Ammon's horn (tissue), 1 donor: ENCODE results near the gene WHRN.
A peak's percentile ranks its signal among the peaks of the same experiment; 100 is the strongest.

ENCODE experiments used
- DNase-seq: peaks from one replicate; pipeline ENCODE4 v3.0.0-alpha.2; 2016; ENCODE audit warnings: low spot score

WHRN gene

DNA sequence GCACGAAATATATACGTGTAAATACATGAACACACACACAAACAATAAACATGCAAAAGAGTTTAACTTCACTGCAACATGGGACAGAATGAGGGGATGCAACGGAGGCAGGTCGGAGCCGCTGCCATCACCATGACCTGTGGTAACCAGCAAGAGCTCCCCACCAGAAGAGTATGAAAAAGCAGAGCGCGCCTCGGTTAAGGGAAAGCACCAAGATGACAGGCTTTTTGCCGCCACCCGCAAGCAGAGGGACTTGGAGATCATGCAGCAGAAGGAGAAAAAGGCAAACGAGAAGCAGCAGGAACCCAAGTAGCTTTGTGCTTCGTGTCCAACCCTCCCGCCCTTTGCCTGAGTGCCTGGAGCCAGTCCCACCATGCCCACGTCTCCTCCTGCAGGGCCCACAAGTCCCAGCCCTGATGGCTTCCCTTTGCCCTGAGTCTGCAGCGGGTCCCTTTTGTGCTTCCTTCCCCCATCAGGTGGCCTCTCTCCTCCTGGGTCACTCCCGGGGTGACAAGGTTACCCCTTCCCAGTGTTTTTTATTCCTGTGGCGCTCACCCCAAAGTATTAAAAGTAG lies 13.8 kb downstream of the WHRN start:
- DNase-seq = no peak

DNA sequence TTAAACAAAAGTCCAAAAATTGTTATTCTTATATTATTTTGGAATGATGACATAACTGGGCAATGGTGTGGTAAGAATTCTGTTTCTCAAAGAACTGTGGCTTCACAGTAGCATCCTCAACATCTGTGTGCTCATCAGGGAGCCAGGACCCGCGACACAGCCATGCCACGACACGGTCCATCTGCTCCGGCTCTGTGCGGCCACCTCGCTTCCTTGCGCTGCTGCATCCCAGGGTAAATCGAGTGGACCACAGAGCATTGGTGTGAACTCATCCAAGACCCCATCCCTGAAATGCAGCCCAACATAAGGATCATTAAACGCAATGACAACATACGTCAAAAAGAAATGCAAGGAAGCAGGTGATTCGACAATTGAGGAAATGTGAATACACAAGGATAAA lies 15.3 kb downstream of the WHRN start:
- DNase-seq = no peak

DNA sequence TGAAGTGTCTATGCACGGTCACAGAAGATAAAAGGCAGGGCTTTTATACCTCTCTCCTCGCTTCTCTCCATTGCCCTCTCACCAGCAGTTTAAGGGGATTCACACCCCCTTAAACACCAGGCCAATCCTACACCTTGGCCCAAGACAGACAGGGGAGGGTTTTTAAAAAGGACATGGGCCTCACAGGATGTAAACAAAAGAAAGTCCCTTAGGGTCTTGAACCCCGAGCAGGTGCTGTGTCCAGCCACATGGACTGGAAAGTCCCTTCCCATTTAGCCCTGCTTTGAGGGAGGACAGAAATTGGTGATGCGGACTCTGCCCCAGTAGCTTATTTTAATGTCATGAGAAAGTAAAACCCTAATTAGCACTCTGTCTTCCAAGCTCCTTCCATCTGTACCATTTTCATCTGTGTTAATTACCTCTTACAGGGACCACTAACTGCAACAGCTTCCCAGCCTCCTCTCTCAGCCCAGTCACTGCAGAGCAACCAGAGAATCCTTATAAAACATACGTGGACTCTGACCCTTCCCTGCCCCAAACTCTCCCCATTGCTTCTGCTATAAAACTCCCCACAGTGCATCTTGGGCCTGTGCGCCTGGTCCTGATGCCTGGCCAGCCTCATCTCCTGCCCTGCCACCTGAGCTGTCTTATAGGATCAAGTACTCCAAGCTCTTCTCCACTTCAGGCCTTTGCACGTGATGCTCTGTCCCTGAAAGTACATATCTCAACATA lies 16.7 kb downstream of the WHRN start:
- DNase-seq = no peak

DNA sequence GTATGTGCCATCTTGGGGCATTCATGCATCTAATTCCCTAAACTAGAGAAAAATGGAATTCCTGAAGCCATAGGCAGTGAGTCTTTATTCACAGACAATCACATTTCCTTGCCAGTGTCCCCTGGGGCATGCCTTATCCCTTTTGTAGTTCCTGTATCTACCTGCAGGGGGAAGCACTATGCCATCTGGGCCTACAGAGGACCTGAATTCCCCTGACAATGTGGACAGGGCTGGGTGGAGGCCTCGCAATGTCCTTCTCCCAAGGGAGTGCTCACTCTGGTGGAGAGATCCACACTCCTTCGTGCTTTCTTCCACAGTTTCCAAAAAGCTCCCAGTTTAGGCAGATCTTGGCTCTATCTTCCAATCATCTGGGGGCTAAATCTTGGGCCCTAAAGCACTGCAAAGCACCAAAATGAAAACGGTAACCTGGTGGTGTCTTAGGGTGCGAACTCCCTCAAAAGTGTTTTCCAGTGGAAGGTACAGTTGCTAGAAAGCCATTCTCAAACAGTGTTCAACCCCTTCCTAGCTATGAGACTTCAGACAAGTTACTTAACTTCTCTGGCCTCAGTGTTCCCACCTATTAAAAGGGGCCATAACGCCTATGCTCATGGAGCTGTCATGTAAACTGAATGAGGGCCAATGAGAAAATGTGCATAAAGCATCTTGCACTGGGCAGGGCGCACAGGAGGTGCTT lies 17.5 kb downstream of the WHRN start:
- peak; percentile 86 for DNase-seq

DNA sequence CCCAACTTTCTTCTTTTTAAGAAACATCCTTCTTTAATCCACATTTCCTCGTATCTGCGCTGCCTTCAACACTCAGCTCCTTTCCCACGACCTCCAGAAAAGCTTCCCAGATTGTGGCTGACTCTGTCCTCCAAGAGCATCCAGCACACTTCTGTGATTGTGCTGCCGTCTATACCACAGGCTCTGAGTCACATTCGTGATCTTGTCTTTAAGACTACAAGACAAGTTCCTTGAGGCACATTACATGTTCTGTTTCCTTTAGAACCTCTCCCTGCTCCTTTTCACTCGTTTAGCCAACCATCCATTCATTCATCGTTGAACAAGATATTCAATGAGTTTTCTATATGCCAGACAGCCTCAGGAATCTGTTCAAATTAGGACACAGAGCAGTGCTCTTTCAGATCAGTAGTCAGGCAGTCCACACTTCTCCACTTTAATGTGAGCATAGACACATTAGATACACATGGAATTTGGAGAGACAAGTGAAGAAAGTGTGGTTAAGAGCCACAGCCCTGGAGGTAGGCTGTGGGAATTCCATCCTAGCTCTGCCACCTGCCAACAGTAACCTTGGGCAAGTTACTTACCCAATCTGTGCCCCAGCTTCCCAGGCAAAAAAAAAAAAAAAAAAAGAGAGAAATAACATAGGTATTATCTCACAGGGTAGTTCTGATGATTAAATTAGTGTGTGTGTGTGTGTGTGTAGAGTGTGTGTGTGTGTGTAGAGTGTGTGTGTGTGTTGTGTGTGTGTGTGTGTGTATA lies 18.9 kb downstream of the WHRN start:
- no peak for DNase-seq

DNA sequence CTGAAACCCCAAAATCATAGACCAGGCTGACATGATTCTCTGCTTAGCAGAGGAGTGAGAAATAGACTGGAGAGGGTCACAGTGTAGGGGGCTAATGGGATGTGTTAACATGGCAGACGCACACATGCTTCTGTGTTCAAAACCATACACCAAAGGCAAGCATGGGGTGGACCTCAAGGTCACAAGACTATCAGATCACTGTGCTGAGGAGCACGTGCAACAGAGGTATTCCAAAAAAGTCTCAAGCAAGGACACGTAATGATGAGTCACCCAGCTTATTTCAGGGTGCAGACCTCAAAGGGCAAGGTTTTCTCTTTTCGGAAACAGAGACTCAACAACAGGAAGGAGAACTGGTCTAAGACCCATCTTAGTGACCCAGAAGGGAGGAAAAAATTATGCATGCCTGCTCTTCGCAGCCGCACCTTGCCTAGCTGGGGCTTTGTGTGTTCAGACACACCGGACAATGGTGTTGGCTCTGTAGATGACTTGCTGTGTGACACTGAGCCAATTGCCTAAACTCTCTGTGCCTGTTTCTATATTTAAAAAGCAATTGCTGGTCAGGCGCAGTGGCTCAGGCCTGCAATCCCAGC lies 20.3 kb downstream of the WHRN start:
- DNase-seq = no peak

DNA sequence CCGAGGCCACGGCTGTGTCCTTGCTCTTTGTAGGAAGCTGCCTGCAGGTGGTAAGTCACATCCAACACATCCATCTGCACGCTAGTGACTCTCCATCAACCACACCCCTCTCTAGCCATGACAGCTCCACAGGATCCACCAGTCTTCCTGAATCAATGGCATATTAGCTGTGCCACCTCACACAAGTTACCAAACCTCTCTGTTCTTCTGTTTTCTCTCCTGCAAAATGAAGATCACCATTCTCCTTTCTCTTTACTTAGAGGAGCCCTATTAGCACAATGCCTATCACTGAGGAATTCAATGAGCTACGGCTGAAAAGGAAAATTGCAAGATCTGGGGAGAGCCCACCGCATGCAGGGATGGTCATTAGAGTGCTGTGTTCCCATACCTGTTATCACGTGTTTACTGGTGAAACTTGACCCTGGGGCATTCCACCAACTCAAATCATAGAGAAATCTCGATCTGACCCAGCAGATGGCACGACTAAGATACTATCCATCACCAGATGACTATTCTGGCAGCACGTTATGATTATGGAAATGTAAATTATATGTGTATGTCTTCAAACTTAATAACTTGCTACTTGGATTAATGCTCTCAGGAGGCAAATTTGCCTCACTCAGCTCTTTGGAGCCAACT lies 20.9 kb downstream of the WHRN start:
- DNase-seq = no peak

DNA sequence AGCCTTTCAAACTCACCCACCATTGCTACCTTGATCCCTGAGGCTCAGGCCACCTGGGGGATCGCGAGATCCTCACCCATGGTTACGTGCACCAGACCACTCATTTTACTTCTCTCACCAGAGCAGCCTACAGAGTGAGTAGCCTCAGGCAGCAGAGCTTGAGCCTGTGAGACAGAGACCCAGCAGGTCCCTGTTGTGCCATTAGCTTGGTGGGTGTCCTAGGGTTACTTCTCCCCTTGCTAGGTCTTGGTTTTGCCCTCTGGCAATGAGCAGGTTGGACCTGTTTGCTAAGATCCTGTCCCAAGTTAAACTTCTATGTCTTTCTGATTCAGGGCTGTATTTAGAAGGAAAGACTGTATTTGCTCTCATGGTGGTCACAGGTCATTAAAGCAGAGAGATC lies 21.8 kb downstream of the WHRN start:
- DNase-seq = no peak

DNA sequence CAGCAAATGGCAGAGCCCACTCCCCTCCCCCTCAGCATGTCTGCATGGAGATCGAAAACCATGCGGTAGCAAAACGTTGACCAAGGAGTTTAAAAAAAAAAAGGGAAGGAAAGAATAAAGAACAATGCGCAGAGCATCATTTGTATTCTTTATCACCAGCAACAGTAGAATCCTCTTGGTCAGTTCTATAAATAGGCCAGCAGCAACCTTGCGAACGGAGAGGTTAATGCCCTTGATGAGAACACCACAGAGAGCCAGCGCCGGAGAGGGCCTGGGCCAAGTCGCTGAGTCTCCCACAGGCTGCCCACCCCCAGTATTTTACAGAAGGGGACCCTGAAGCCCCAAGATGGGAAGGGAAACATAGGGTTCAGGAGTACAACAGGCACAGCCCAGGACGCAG lies 22.7 kb downstream of the WHRN start:
- no peak for DNase-seq

DNA sequence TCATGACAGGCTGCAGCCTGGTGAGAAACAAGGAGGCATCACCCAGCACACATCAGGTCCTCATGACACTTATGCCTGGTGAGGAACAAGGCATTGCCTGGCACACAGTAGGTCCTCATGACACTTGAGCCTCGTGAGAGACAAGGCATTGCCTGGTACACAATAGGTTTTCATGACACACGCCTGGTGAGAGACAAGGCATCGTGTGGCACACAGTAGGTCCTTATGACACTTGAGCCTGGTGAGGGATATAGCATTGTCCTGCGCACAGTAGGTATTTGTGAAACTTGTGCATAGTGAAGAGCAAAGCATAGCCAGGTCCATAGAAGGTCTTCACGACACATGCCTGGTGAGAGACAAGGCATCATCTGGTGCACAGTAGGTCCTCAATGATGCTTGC lies 23.5 kb downstream of the WHRN start:
- no peak for DNase-seq

DNA sequence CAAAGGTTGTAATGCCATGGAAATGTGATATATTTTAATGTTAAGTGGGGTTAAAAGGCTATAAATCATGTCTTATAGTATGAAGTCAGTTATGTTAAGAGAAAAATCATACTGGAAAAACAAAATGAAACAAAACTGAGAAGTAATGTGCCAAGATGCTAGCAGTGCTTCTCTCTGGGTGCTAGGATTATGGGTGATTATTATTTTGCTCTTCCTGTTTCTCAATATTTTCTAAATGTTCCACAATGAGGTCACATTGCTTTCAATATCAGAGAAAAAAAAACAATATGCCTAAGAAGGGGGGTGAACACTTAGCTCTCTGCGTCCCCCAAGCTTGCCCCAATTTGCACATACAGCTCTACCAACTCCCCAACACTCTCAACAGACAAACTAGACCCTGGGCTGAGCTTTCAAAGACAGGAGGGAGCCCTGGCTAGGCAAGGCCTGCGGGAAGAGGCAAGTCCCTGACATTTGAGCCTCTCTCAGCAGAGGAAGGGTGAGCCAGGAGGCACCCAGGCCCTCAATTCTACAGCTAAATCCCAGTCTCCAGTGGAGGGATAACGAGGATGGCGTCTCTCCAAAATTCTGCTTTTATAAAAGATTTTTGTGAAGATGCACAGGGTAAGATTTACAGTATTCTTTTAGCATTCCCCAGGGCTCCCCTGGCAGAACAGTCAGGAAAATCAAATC lies 24.4 kb downstream of the WHRN start:
- no peak for DNase-seq

DNA sequence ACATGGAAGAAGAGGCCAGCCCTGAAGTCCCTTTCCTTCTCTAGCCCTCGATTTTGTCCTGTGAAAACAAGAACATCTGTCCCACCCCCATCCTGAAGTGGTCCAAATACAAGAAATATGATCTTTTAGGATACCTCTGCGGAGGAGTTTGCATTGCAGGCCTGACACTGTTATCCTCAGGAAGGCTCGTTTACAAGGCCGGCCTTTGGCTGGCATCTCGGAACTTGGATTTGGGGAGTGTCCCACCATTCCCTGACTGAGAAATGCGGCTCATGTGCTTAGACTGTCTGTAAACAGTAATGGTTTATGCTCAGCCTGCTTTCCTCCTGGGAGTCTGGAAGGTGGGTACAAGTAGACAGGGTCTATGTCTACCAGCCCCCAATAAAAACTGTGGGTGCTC lies 26.4 kb downstream of the WHRN start:
- no peak for DNase-seq

DNA sequence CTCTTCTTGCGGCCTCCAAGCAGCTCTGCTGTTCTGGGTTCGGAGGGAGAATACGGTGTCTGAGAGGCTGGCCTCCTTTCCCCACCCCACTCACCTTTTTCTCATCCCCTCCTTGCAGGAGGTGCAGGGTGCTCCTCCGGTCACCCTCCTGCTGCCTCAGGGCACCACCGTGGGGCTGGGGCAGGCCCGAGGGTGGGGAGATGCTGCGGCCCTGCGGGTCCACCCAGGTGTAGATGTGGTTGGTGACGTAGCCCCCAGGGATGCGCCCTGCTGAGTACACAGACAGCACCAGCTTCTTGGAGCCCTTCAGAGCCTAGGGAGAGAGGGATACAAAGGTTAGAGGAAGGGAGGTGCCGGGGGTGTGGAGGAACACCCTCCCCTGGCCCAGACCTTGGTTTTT lies 26.8 kb downstream of the WHRN start:
- DNase-seq = no peak

DNA sequence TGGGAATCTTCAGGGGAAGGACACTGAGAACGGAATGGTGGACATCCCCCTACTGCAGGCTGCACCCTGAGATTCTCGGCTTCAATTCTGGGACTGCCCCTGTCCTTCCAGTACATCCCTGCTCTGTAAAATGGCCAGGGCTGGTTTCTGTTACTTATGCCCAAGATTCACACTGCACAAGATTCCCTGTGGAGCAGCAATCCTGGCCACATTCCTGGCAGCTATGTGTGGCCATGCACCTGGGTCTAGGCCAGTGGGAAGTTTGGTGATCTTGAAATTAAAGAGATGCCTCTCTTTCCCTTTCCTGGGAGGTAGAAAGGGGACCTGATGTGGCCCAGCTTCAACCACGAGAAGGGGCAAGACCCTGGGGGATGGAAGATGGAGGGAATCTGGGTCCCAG lies 27.6 kb downstream of the WHRN start:
- no peak for DNase-seq

DNA sequence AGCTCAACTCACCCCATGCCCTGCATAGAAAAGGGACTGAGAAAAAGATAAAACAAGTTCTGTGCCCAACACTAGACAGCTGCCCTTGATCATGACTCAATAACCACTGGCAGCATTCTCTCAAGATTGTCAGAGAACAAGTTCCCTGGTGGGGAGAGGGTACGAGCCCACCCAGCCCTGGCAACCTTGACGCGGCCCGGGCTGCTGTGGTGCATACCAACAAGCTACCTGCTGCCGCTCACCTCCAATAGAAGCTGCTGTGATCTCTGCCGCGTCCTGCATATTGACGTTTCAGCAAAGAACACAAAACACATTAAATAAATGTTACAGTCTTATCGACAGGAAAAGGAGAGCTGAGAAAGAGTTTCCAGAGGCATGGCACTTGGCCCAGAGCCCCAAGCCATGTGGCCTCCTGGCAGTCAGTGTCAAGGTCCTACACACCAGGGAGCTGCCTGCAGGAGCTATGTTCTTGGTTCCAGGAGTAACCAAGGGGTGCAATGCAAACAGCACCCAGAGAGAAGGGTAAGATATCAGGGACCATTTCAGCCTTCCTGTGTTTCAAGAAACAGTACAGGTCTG lies 28.3 kb downstream of the WHRN start:
- DNase-seq = no peak

DNA sequence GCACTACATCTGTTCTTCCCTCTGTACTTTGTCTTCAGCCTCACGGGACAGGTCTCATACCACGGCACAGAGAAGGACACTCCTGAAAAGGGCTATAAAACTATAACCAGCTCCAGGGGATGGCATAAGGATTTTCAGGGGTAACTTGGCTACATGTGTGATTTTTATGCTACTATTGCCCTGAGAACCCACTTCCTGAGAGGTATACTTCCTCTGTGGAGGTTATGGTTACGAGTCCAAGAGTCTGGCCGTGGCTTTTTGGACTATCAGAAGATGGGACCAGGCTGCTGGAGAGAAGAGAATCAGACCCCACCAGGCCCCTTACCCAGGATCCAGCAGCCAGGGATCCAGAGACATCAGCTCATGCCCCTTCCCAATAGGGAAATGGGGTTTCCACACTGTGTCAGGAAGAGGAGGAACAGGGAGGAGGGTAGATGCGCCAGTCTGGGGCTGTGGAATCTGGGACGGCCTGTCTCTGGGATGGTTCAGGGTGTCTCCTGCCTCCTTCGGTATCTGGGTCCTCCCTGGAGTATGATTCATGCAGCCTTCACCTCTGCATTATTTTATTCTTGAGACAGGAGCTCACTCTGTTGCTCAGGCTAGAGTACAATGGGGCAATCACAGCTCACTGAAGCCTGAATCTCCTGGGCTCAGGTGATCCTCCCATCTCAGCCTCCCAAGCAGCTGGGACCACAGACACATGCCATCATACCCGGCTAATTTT lies 29.7 kb downstream of the WHRN start:
- DNase-seq = no peak

DNA sequence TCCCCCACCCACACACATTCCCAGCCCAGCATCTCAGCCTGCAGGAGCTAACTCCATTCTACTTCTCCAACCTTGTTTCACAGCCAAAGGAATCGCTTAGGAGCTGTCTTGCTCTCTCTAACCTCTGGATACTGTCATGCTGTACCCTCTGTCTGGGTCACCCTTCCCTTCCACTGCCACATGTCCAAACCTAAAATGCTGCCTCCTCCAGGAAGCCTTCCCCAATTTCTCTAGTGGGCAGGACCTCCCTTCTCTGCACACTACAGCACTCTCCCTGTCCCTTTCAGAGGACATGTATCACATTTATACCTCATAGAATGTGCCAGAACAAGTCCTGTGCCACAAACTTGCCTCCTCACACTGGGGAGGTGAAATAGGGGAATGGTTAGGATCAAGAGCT lies 30.8 kb downstream of the WHRN start:
- no peak for DNase-seq

DNA sequence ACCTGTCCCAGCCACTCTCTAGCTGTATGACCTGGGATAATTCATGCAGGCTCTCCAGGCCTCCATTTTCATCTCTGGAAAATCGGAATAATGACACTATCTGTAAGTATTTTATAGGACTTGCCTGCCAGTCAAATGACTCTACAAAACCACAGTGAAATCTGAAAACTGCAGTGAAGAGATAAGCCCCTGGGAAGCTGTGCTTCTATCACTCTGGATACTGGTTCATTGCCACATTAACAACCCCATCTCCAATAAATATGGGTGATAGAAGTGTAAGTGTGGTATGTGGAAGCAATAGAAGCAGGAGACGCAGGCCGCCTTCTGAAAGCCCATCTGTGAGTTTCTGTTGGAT lies 31.8 kb downstream of the WHRN start:
- DNase-seq = no peak

DNA sequence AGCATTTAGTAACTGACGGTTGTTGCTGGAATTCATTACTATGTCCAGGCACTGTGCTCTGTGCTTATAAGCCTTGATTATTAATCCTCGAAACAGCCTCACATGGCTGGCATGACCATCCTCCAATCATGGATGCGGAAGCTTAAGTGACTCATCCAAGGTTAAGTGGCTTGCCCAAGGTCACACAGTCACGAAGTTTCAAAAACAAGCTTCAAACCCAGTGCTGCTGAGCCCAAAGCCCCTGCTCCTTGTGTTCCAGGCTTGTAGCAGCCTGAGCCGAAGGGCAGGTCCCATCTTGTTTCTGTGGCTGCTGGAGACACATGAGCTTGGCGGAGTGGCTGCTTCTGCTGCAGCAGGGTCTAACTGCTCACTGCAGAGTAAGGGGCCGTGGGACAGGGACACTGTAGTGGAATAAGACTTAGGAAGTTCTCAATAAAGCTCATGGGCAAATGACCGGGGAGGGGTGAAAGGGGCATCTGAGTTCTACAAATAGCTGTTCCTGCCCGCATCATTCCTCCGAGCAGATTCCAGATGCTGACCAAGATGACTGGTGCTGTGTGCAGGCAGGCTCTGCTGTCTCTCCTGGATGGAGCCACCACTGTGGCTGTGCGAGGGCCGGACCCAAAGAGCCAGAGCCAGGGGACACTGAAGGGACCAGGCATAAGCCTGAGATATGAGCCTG lies 32.4 kb downstream of the WHRN start:
- no peak for DNase-seq

DNA sequence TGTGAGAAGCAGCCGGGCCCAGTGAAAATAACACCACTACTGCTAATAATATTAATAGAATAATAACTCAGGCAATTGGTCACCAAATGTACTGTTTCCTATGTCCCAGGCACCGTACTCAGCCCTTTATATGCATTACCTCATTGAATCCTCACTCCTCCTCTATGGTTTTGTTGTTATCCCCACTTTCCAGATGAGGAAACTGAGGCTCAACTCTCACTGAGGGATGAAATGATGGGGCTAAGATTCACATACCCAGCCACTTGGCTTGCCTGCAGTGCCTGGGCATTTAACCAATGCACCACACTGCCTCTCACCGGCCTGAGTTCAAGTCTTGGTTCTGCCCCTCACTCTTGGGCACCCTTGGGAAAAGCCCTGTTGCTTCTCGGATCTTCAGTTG lies 34.1 kb downstream of the WHRN start:
- no peak for DNase-seq
